NCI-H146 (cell line): Measurements from ENCODE around the gene PKP4.

ENCODE experiments used
- DNase-seq: peaks from one replicate; lab custom pipeline; 2025; lab: John Stamatoyannopoulos, UW

PKP4 gene

GRCh38 chr2:158647436-158648231 lies 190.9 kb downstream of the PKP4 start:
- no peak for DNase-seq

DNA sequence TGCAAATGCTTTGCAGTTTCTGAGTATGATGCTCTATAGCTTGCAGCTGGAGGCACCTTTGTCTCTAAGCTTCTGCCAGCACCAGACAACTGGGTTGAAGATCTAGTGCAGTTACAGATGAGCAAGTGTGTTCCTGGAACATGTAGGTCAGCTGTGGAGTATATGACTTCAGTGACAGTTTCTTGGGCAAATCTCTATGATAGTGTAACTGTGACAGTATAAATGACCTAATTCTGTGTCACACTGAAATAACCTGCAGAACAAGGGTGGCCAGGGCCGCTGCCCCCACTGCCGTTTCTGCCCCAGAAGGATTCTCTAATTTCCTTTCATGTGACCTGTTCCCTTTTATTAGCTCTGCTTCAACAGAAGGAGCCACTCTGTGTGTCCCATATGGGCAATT lies 193.1 kb downstream of the PKP4 start:
- no peak for DNase-seq

- DNase-seq, result no peak
Measured at GRCh38 chr2:158650646-158651357, 194.1 kb downstream of the PKP4 start.

GRCh38 chr2:158651358-158652057 lies 194.8 kb downstream of the PKP4 start:
- no peak for DNase-seq

DNA sequence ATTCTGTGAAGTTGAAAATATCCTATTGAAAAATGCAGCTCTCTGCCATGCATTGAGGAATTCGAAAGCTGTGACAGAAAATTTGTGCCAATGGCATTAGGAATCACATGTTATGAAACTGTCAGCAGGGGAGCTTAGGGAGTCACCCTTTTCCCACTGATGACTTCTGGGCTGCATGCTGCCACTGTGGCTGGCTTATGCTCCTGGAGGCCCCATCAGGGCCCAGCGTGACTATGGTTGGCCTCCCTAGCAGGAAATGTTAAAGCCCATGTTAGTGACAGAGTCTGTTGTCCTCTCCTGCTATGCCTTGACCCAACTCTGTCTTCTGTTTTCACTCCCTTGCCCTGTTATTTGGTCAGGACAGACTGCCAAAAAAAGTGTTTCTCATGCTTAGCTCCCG lies 198.9 kb downstream of the PKP4 start:
- DNase-seq, result no peak

DNA sequence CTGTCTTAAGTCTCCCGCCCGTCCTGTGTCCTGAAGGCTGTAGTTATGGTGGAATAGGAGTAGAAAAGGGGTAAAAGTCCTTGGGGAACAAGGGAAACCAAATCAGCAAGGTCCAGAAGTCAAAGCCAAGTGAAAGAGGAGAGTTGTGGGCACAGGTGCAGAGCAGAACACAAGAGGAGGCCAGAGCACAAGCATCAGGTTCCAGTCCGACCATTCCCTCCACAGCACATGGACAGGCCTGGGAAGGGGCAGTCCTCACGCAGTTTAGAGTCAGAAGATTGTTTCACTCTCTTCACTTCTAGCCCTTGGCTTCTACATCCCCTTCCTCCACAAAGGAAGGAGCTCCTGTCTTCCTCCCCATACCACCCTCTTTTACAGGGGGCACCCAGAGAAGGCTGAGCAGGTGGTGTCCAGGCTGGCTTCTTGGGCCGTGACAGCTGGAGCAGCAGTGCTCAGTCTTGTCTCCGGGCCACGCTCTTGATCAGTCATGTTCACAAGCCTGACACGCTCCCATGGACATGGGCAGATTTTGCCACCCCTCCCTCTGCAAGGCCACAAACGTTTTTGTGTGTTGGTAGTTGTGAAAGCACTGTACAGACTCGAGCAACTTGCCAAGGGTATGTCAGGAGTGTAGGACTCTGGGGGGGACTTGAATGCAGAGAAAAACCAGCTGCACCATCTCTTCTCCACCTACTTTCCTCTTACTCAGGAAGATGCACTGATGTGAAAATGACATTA lies 199.9 kb downstream of the PKP4 start:
- DNase-seq, result no peak

DNA sequence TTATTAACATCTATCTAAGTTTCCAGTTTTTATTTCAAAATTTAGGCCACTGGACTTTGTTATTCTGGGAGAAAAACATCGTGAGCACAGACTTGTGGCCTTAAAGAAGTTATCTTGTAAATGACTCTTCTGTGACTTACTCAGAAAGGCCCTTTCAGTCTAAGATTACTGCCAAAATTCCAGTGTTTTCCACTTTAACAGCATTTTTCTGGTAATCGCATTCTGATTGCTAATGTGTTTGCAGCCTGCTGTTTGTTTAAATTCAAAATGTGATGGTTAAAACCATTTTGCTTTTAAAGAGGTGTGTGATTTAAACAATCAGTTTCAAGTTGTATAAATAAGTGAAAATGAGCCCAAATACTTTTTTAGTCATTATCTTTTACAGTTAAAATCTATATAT lies 201.6 kb downstream of the PKP4 start:
- DNase-seq, result no peak

- no peak for DNase-seq
Measured at GRCh38 chr2:158659483-158659882, 202.7 kb downstream of the PKP4 start.

- DNase-seq, result no peak
Measured at GRCh38 chr2:158661231-158661630, 204.5 kb downstream of the PKP4 start.

- no peak for DNase-seq
Measured at GRCh38 chr2:158662421-158662820, 205.7 kb downstream of the PKP4 start.

DNA sequence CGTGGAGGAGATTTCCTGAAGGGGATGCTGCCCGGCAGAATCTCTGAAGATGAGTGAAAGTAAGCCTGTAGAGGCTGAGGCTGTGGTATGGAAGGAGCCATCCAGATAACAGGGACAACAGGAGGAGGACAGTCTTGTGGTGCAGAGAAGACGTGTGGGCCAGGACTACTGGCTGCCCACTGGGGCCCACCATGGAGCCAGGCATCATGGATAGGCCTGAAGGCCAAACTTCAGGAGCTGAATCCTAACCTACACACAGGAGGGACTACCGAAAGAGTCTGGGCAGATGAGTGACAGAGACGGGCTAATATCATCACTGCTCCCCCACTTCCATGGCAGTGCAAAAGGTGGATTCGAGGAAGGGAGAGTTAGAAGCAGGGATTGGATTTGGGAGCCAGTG lies 207.0 kb downstream of the PKP4 start:
- no peak for DNase-seq

DNA sequence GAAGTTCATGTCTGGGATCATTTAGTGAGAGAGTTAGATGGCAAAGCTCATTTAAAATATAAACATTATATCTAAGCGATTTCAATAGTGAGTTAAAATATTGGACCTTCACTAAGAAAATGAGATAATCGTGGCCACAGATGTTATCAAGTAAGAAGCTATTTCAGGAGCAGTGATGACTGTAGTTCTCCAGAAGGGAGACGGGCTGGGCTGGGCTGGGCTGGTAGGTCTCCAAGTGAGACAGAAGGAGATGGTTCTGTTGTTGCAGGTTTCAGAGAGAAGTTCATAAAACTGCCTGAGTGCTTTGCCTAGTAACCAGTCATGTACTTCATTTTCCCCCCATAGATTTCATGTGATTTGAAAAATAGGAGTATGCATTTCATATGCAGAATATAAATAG lies 208.2 kb downstream of the PKP4 start:
- no peak for DNase-seq

GRCh38 chr2:158665536-158666302 lies 209.0 kb downstream of the PKP4 start:
- no peak for DNase-seq

DNA sequence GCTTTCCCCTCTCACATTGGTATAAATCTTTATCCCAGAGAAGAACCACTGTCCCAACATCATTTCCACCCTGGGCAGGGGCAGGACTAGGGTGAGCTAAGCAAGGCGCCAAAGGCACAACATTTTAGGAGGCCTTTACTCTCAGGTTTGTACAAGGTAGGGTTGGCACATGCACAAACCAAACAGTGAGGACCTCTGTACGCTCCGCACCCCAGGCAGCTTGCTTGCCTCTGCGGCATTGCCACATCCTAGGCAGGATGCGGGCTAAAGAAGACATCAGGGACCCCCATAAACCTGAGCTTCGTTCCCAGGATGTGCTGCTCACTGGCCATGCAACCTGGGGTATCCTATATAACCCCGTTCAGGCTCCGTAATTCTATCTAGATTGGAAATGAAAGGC lies 210.2 kb downstream of the PKP4 start:
- DNase-seq, result no peak

GRCh38 chr2:158667586-158667985 lies 210.8 kb downstream of the PKP4 start:
- no peak for DNase-seq

DNA sequence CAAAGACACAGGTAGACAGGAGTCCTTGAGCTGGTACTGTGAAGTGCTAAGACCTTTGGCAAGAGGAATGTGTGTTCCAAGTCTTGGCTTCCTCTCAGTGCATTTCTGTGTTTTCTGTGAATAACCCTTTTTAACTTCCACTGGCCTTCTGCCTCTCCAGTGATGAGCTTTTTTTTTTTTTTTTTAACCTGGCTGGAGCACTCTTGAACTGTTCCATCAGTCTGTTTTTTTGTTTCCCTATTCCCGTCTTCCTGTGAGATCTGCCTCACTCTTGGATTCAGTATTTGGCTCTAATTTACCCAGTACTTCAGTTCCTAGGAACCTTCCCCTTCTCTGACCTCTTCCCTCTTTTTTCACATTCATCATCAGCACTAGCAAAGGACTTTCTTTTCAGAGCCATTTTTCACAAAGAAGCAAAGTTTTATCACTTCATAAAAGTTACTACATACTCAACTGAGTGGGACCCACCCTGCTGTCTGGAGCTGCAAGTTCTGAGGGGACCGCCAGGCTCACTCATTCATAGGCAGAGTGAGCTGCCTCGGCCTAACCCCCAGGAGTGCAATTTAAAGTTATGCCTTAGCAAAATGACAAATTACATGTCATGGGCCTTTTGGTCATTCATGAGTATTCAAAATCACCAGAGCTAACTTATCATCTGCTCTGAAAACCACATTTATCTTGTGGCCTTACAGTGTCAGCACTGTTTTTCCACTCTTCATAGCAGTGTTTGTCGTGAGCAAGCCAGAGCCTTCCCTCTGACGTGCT lies 211.4 kb downstream of the PKP4 start:
- DNase-seq, result no peak

GRCh38 chr2:158670292-158670691 lies 213.5 kb downstream of the PKP4 start:
- no peak for DNase-seq

DNA sequence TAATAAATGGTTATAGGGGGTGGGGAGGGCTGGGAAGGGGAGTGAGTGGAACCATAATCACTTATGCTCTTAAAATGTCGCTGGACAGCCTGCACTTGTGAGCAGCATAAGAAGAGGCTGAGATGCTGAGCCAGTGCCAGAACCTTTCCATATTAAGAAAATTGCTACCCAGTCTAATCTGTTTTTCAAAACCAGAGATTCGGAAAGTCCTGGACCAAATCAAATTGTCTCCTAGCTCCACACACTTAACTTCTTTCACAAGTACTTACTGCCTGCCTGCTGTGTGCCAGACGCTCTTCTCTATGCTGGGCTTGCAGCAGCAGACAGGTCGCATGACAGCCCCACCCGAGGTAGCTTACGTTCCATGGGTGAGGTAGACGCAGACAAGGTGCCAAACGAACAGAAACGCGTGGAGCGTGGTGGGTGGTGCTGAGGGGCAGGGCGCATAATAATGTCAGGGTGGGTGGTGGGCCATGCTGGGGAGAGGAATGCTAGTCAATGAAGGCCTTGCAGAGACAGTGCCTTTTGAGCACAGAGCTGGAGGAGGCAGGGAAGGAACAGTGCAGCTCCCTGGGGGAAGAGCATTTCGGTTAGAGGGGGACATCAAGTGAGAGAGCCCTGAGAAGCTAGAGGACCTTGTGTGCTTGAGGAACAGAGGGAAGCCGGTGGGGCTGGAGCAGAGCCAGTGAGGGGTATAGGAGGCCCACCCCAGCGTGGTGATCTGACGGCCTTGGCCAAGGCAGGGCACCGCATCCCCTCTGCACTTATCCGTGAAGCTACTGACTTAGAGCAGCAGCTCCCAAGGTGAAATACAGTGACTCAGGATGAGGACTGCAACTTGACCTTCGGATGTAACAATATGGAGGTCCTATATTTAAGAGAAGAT lies 214.9 kb downstream of the PKP4 start:
- no peak for DNase-seq

DNA sequence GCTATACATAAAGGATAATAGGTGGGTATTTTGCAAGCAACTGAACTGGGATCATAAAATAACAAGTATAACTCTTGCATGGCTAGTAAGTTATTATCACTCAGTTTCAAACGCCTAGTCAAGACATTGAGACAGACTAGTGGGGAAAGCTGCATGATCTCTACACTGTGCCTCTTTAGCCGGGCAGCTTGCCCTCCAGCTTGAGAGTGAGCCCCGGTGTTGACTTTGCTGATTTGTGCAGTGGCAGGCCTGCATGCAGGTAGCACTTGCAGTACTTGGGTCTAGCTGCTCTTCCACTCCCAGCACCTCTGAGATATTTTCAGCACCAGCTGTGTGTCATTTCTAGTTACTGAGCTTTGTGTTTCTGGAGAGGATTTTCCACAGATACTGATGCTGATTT lies 219.5 kb downstream of the PKP4 start:
- DNase-seq, result no peak

- DNase-seq, result no peak
Measured at GRCh38 chr2:158676696-158677095, 219.9 kb downstream of the PKP4 start.
